ENCODE measurements around the gene UBE2U.
"Not testable (repeated sequence)": the region's sequence is repeated elsewhere in the genome, so short reads cannot be mapped to it uniquely, and the experiment has no call there.

The UBE2U gene

GRCh38 chr1:64192290-64192689 lies 11.1 kb upstream of the UBE2U start:
- no peak for DNase-seq (ENCODE audit: low read depth in 2 of 2)

GRCh38 chr1:64194168-64195080 lies 9.0 kb upstream of the UBE2U start:
- no peak for DNase-seq (ENCODE audit: low read depth in 2 of 2)

GRCh38 chr1:64195081-64195395 lies 8.4 kb upstream of the UBE2U start:
- DNase-seq (ENCODE audit: low read depth in 2 of 2), result no peak

- DNase-seq (ENCODE audit: low read depth in 2 of 2), result no peak
Observed at GRCh38 chr1:64196074-64196870, 7.2 kb upstream of the UBE2U start.

- no peak for DNase-seq (ENCODE audit: low read depth in 2 of 2)
Observed at GRCh38 chr1:64197076-64197475, 6.3 kb upstream of the UBE2U start.

GRCh38 chr1:64199154-64199553 lies 4.3 kb upstream of the UBE2U start:
- no peak for DNase-seq (ENCODE audit: low read depth in 2 of 2)

GRCh38 chr1:64200064-64200463 lies 3.4 kb upstream of the UBE2U start:
- no peak for DNase-seq (ENCODE audit: low read depth in 2 of 2)

GRCh38 chr1:64209221-64209620 lies 5.8 kb downstream of the UBE2U start:
- no peak for DNase-seq (ENCODE audit: low read depth in 2 of 2)

- no peak for DNase-seq (ENCODE audit: low read depth in 2 of 2)
Observed at GRCh38 chr1:64212031-64212430, 8.6 kb downstream of the UBE2U start.

GRCh38 chr1:64215576-64215975 lies 12.2 kb downstream of the UBE2U start:
- DNase-seq (ENCODE audit: low read depth in 2 of 2), result no peak

- no peak for DNase-seq (ENCODE audit: low read depth in 2 of 2)
Observed at GRCh38 chr1:64220241-64220640, 16.8 kb downstream of the UBE2U start.

- no peak for DNase-seq (ENCODE audit: low read depth in 2 of 2)
Observed at GRCh38 chr1:64223329-64224151, 20.1 kb downstream of the UBE2U start.

GRCh38 chr1:64224236-64224635 lies 20.8 kb downstream of the UBE2U start:
- DNase-seq (ENCODE audit: low read depth in 2 of 2), result not testable (repeated sequence)

- no peak for DNase-seq (ENCODE audit: low read depth in 2 of 2)
Observed at GRCh38 chr1:64228167-64228957, 24.9 kb downstream of the UBE2U start.

- no peak for DNase-seq (ENCODE audit: low read depth in 2 of 2)
Observed at GRCh38 chr1:64229307-64229706, 25.9 kb downstream of the UBE2U start.

- DNase-seq (ENCODE audit: low read depth in 2 of 2), result no peak
Observed at GRCh38 chr1:64231153-64231552, 27.7 kb downstream of the UBE2U start.

GRCh38 chr1:64231654-64232053 lies 28.2 kb downstream of the UBE2U start:
- DNase-seq (ENCODE audit: low read depth in 2 of 2), result no peak

- DNase-seq (ENCODE audit: low read depth in 2 of 2), result no peak
Observed at GRCh38 chr1:64234714-64235113, 31.3 kb downstream of the UBE2U start.

GRCh38 chr1:64235181-64235580 lies 31.8 kb downstream of the UBE2U start:
- DNase-seq (ENCODE audit: low read depth in 2 of 2), result no peak

- no peak for DNase-seq (ENCODE audit: low read depth in 2 of 2)
Observed at GRCh38 chr1:64235910-64236309, 32.5 kb downstream of the UBE2U start.

- no peak for DNase-seq (ENCODE audit: low read depth in 2 of 2)
Observed at GRCh38 chr1:64236541-64236954, 33.1 kb downstream of the UBE2U start.

Data from stimulated activated CD8-positive, alpha-beta memory T cell treated with anti-CD3 and anti-CD28 coated beads, Interleukin-2, amount 100 ng/mL, for 1 hour (primary cell).